A549 (cell line): ENCODE measurements around the gene NUDT17. TPM values are rescaled to one million over a fixed set of nuclear protein-coding genes. Genes with fewer than 3 reads are reported as not detected.

Experiments used
- ATAC-seq, 2 experiments: fragments of 200-7000 bp in 1 of 2; fragments of >200 bp in 1 of 2; cut with Nextera tagmentation in 1 of 2; cut with Tn5 transposase in 1 of 2; 3 replicates each; pipeline versions ENCODE4 v1.8.0 to v1.9.1; 2018 to 2020; ENCODE audit warnings: mild to moderate bottlenecking in 1 of 2, moderate library complexity in 1 of 2
- CTCF ChIA-PET: fragments of 300-600 bp; sonication (Branson Sonifier 250); formaldehyde crosslinking; extraction: SDS; loops from one replicate; lab custom pipeline; 2021; ENCODE audit warnings: antibody characterized with exemption, inconsistent platforms; lab: Yijun Ruan, JAX
- POLR2A ChIA-PET: fragments of 350-600 bp; formaldehyde crosslinking; extraction: SDS; loops from one replicate; lab custom pipeline; 2021; ENCODE audit warnings: antibody characterized with exemption, inconsistent platforms; lab: Yijun Ruan, JAX
- DNase-seq, 2 experiments: peaks; one replicate each; pipeline versions ENCODE4 v3.0.0 to v3.0.0-alpha.2; 2011 to 2016; ENCODE audit warnings: low read depth in 1 of 2, low spot score in 1 of 2
- FAIRE-seq: peaks from 2 replicates; lab custom pipeline; 2011; peaks lifted over from hg19 to GRCh38; lab: Jason Lieb, UNC
- H3K27ac ChIP-seq, 2 experiments: fragments of >200 bp; sonication (Bioruptor Twin); formaldehyde crosslinking; 3 replicates each; pipeline ENCODE4 v1.5.1; 2016 to 2017
- H3K4me1 ChIP-seq: fragments of >200 bp; sonication (Bioruptor Twin); formaldehyde crosslinking; 3 replicates; pipeline ENCODE4 v1.6.1; 2016
- H3K4me2 ChIP-seq: fragments of >200 bp; sonication (Bioruptor Twin); formaldehyde crosslinking; 3 replicates; pipeline ENCODE4 v1.6.1; 2016
- H3K4me3 ChIP-seq: fragments of >200 bp; sonication (Bioruptor Twin); formaldehyde crosslinking; 3 replicates; pipeline ENCODE4 v1.5.1; 2016
- H3K9me3 ChIP-seq: fragments of >200 bp; sonication (Bioruptor Twin); formaldehyde crosslinking; 3 replicates; pipeline ENCODE4 v1.6.1; 2016
- FOXS1 ChIP-seq: fragments of 250-450 bp; sonication (Bioruptor Pico); IDR thresholded peaks from 2 replicates; pipeline ENCODE4 v1.5.0; 2020; ENCODE audit warnings: mild to moderate bottlenecking, moderate library complexity
- HOXB13 ChIP-seq: fragments of 250-450 bp; sonication (Bioruptor Pico); IDR thresholded peaks from 2 replicates; pipeline ENCODE4 v1.5.0; 2020; ENCODE audit warnings: low read depth, mild to moderate bottlenecking, moderate library complexity
- KDM5A ChIP-seq: fragments of 200-600 bp; sonication (generic); IDR thresholded peaks from 2 replicates; pipeline ENCODE4 v1.6.1; 2016; ENCODE audit warnings: antibody characterized with exemption, mild to moderate bottlenecking
- NPAS2 ChIP-seq: fragments of 250-450 bp; sonication (Bioruptor Pico); IDR thresholded peaks from 2 replicates; pipeline ENCODE4 v1.8.0; 2022; ENCODE audit warnings: mild to moderate bottlenecking, moderate library complexity, borderline replicate concordance
- NR3C1 ChIP-seq: fragments of >200 bp; sonication (Bioruptor Twin); formaldehyde crosslinking; IDR thresholded peaks from 3 replicates; pipeline ENCODE4 v1.6.1; 2017
- SMC3 ChIP-seq: fragments of >200 bp; sonication (Bioruptor Twin); formaldehyde crosslinking; IDR thresholded peaks from 3 replicates; pipeline ENCODE4 v1.6.1; 2018; ENCODE audit warnings: inconsistent platforms
- USF2 ChIP-seq: fragments of 450-650 bp; IDR thresholded peaks from 2 replicates; pipeline ENCODE4 v1.6.1; 2014; ENCODE audit warnings: antibody characterized with exemption
- WGBS: methylation state at CpG from one replicate; pipeline ENCODE4 v1.1.6; 2017; ENCODE audit errors: missing lambda C conversion rate; 5-methylcytosine and 5-hydroxymethylcytosine counted together
- polyA plus RNA-seq, 4 experiments: library from polyadenylated mRNA; depleted of rRNA in 3 of 4; stranded (reverse); fragments of >200 nt; fragmentation: RNase III in 1 of 4; extraction: RNeasy Plus Mini Kit Qiagen cat#74134 plus additional on column Dnase treatment in 1 of 4; gene quantifications; 2 replicates in 3 of 4; 3 replicates in 1 of 4; pipeline ENCODE4 v1.2.3, GENCODE V29; 2011 to 2017
- small RNA-seq, 6 experiments: library from RNA; depleted of rRNA; stranded (forward); fragments of <200 nt; gene quantifications; one replicate each; pipeline ENCODE3, GENCODE V24; 2012

Gene NUDT17
- polyA plus RNA-seq, 2 of the 4 experiments (the other 2 are of a cell fraction): 4.9 to 6.7 TPM

- POLR2A ChIA-PET: no interaction called here
- Histone ChIP-seq H3K4me3 (no peak overlapping the region), H3K4me2 (no peak overlapping the region), H3K9me3 (no peaks in the 10 kb centered on the region), H3K4me1 (peaks cover 7% of the 10 kb centered on the region), H3K27ac (peak overlapping the region in 1 of 2 experiments; percentile 14; a peak in 1 of 6 replicates)
- TF ChIP-seq NR3C1 (no peak), FOXS1 (CRISPR knock-in tag) (no peak), USF2 (no peak), HOXB13 (CRISPR knock-in tag) (no peak), NPAS2 (CRISPR knock-in tag) (no peak), SMC3 (no peak), KDM5A (no peak)
- WGBS: 83% methylated on average over 1 of the region's 1 CpG
- DNase-seq (no peak), ATAC-seq (no peak), FAIRE-seq (no peak)
- CTCF ChIA-PET: interaction anchor here (1.3 to 3.8 kb wide), 3 partner anchors 12 to 109 kb away, joined by 5 to 36 read pairs (median 6); partner anchors contain the start of gene ITGA10
These were observed 52.5 kb downstream of the NUDT17 start for GRCh38 chr1:145897969-145898368.

Small RNA genes lying within 50 kb of the gene (small RNA-seq; reads per million reads assigned to genes)
- gene MIR6736: 0 reads per million in 6 experiments

Other genes with a start within 250 kb of the NUDT17 start
- 33.8 and 36.6 TPM in 2 replicates for gene GPR89A, start 237.6 kb upstream of the NUDT17 start, polyA plus RNA-seq (2011; rRNA removed)
- gene GPR89A, start 237.6 kb upstream of the NUDT17 start, polyA plus RNA-seq (2017; fragmentation: RNase III; extraction: RNeasy Plus Mini Kit Qiagen cat#74134 plus additional on column Dnase treatment): 15.2 to 16.7 TPM (median 16.5 TPM) in 3 replicates
- gene PDZK1, start 138.3 kb upstream of the NUDT17 start, polyA plus RNA-seq (2011; rRNA removed): 2.0 and 2.9 TPM in 2 replicates
- 1.3 to 1.5 TPM (median 1.5 TPM) in 3 replicates for gene PDZK1, start 138.3 kb upstream of the NUDT17 start, polyA plus RNA-seq (2017; fragmentation: RNase III; extraction: RNeasy Plus Mini Kit Qiagen cat#74134 plus additional on column Dnase treatment)
- 0.05 and 0.07 TPM in 2 replicates for gene CD160, start 126.1 kb upstream of the NUDT17 start, polyA plus RNA-seq (2011; rRNA removed)
- not detected in 3 replicates for gene CD160, start 126.1 kb upstream of the NUDT17 start, polyA plus RNA-seq (2017; fragmentation: RNase III; extraction: RNeasy Plus Mini Kit Qiagen cat#74134 plus additional on column Dnase treatment)
- 18.4 and 18.8 TPM in 2 replicates for gene RNF115, start 21.5 kb upstream of the NUDT17 start, polyA plus RNA-seq (2011; rRNA removed)
- 8.5 to 9.3 TPM (median 9.2 TPM) in 3 replicates for gene RNF115, start 21.5 kb upstream of the NUDT17 start, polyA plus RNA-seq (2017; fragmentation: RNase III; extraction: RNeasy Plus Mini Kit Qiagen cat#74134 plus additional on column Dnase treatment)
- 58.3 and 65.0 TPM in 2 replicates for gene POLR3C, start 21.4 kb upstream of the NUDT17 start, polyA plus RNA-seq (2011; rRNA removed)
- 26.9 to 29.5 TPM (median 28.1 TPM) in 3 replicates for gene POLR3C, start 21.4 kb upstream of the NUDT17 start, polyA plus RNA-seq (2017; fragmentation: RNase III; extraction: RNeasy Plus Mini Kit Qiagen cat#74134 plus additional on column Dnase treatment)
- gene PIAS3, start 13.5 kb downstream of the NUDT17 start, polyA plus RNA-seq (2011; rRNA removed): 15.5 and 25.4 TPM in 2 replicates
- 18.6 to 23.2 TPM (median 22.7 TPM) in 3 replicates for gene PIAS3, start 13.5 kb downstream of the NUDT17 start, polyA plus RNA-seq (2017; fragmentation: RNase III; extraction: RNeasy Plus Mini Kit Qiagen cat#74134 plus additional on column Dnase treatment)
- not detected in 2 replicates for gene ANKRD35, start 40.2 kb downstream of the NUDT17 start, polyA plus RNA-seq (2011; rRNA removed)
- gene ANKRD35, start 40.2 kb downstream of the NUDT17 start, polyA plus RNA-seq (2017; fragmentation: RNase III; extraction: RNeasy Plus Mini Kit Qiagen cat#74134 plus additional on column Dnase treatment): not detected in 3 replicates
- gene ITGA10, start 64.4 kb downstream of the NUDT17 start, polyA plus RNA-seq (2011; rRNA removed): 0.68 and 1.1 TPM in 2 replicates
- gene ITGA10, start 64.4 kb downstream of the NUDT17 start, polyA plus RNA-seq (2017; fragmentation: RNase III; extraction: RNeasy Plus Mini Kit Qiagen cat#74134 plus additional on column Dnase treatment): 0.62 to 1.2 TPM (median 1.1 TPM) in 3 replicates
- 35.5 and 40.6 TPM in 2 replicates for gene PEX11B, start 73.1 kb downstream of the NUDT17 start, polyA plus RNA-seq (2011; rRNA removed)
- gene PEX11B, start 73.1 kb downstream of the NUDT17 start, polyA plus RNA-seq (2017; fragmentation: RNase III; extraction: RNeasy Plus Mini Kit Qiagen cat#74134 plus additional on column Dnase treatment): 13.9 to 15.2 TPM (median 14.2 TPM) in 3 replicates
- gene RBM8A, start 81.9 kb downstream of the NUDT17 start, polyA plus RNA-seq (2011; rRNA removed): 152 and 281 TPM in 2 replicates
- gene RBM8A, start 81.9 kb downstream of the NUDT17 start, polyA plus RNA-seq (2017; fragmentation: RNase III; extraction: RNeasy Plus Mini Kit Qiagen cat#74134 plus additional on column Dnase treatment): 240 to 278 TPM (median 245 TPM) in 3 replicates
- gene LIX1L, start 112.4 kb downstream of the NUDT17 start, polyA plus RNA-seq (2011; rRNA removed): 33.0 and 35.8 TPM in 2 replicates
- gene LIX1L, start 112.4 kb downstream of the NUDT17 start, polyA plus RNA-seq (2017; fragmentation: RNase III; extraction: RNeasy Plus Mini Kit Qiagen cat#74134 plus additional on column Dnase treatment): 8.6 to 10.5 TPM (median 10.1 TPM) in 3 replicates
- 0.30 and 0.34 TPM in 2 replicates for gene ANKRD34A, start 118.9 kb downstream of the NUDT17 start, polyA plus RNA-seq (2011; rRNA removed)
- gene ANKRD34A, start 118.9 kb downstream of the NUDT17 start, polyA plus RNA-seq (2017; fragmentation: RNase III; extraction: RNeasy Plus Mini Kit Qiagen cat#74134 plus additional on column Dnase treatment): 0.25 to 0.59 TPM (median 0.39 TPM) in 3 replicates
- gene POLR3GL, start 119.1 kb downstream of the NUDT17 start, polyA plus RNA-seq (2011; rRNA removed): 11.0 and 15.7 TPM in 2 replicates
- gene POLR3GL, start 119.1 kb downstream of the NUDT17 start, polyA plus RNA-seq (2017; fragmentation: RNase III; extraction: RNeasy Plus Mini Kit Qiagen cat#74134 plus additional on column Dnase treatment): 11.0 to 14.3 TPM (median 12.6 TPM) in 3 replicates
- gene TXNIP, start 150.9 kb downstream of the NUDT17 start, polyA plus RNA-seq (2011; rRNA removed): 3.1 and 3.3 TPM in 2 replicates
- gene TXNIP, start 150.9 kb downstream of the NUDT17 start, polyA plus RNA-seq (2017; fragmentation: RNase III; extraction: RNeasy Plus Mini Kit Qiagen cat#74134 plus additional on column Dnase treatment): 0.05 to 0.11 TPM in 2 of 3 replicates, not detected in the other
- gene HJV, start 176.1 kb downstream of the NUDT17 start, polyA plus RNA-seq (2011; rRNA removed): 0.07 TPM in 1 of 2 replicates, not detected in the other
- gene HJV, start 176.1 kb downstream of the NUDT17 start, polyA plus RNA-seq (2017; fragmentation: RNase III; extraction: RNeasy Plus Mini Kit Qiagen cat#74134 plus additional on column Dnase treatment): not detected in 3 replicates